Tibial nerve (tissue), 4 donors: ENCODE data around the gene MEGF6.

Source experiments
- EP300 ChIP-seq, 2 donors: sonication (generic); formaldehyde crosslinking; IDR thresholded peaks; one replicate each; pipeline ENCODE4 v1.6.1; 2017; ENCODE audit warnings: antibody characterized with exemption in 2 of 2, mild to moderate bottlenecking in 1 of 2
- POLR2A ChIP-seq, 2 donors: fragments of 450-650 bp; IDR thresholded peaks; one replicate each; pipeline ENCODE4 v1.6.1; 2017; ENCODE audit warnings: antibody characterized with exemption in 2 of 2, mild to moderate bottlenecking in 2 of 2, moderate library complexity in 2 of 2
- TF ChIP-seq, protein P1 (sequence below), 5 experiments: fragments of 200-600 bp in 3 of 5; fragments of 450-650 bp in 2 of 5; sonication (generic) in 3 of 5; IDR thresholded peaks; one replicate each; pipeline ENCODE4 v1.5.1; 2016 to 2019; ENCODE audit warnings: antibody characterized with exemption in 5 of 5, mild to moderate bottlenecking in 3 of 5, moderate library complexity in 2 of 5

DNA sequence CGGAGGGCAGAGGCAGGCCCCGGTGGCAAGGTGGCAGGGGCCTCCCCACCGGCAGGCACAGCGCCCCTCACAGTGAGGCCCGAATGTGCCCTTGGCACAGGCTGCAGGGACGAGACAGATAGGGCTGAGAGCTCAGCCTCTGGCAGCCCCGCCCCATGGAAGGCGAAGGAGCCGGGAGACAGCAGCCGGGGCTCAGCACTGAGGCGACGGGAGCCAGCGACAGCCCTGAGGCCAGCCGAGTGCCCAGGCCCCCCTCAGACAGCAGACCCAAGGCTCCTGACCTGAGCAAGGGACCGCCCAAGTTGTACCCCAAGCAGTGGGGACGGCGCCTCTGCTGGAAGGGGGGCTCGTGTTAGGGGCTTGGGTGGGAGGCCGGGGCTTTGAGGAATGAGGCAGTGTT is 113.8 kb downstream of the MEGF6 start:
- TF ChIP-seq POLR2A (IDR thresholded peaks at IDR 0.05) (no peak), EP300 (IDR thresholded peaks at IDR 0.05) (no peak)
- TF ChIP-seq, protein P1, sequence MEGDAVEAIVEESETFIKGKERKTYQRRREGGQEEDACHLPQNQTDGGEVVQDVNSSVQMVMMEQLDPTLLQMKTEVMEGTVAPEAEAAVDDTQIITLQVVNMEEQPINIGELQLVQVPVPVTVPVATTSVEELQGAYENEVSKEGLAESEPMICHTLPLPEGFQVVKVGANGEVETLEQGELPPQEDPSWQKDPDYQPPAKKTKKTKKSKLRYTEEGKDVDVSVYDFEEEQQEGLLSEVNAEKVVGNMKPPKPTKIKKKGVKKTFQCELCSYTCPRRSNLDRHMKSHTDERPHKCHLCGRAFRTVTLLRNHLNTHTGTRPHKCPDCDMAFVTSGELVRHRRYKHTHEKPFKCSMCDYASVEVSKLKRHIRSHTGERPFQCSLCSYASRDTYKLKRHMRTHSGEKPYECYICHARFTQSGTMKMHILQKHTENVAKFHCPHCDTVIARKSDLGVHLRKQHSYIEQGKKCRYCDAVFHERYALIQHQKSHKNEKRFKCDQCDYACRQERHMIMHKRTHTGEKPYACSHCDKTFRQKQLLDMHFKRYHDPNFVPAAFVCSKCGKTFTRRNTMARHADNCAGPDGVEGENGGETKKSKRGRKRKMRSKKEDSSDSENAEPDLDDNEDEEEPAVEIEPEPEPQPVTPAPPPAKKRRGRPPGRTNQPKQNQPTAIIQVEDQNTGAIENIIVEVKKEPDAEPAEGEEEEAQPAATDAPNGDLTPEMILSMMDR (IDR thresholded peaks at IDR 0.05), result no peak
